Uterus (tissue), 2 donors: ENCODE results near the gene TANC1.

ENCODE experiments used
- POLR2A ChIP-seq, 2 donors: fragments of 450-650 bp; IDR thresholded peaks; one replicate each; pipeline ENCODE4 v1.6.1; 2016; ENCODE audit warnings: antibody characterized with exemption in 2 of 2, mild to moderate bottlenecking in 1 of 2, moderate library complexity in 1 of 2
- TF ChIP-seq, protein P1 (sequence below), 4 experiments: fragments of 200-600 bp in 2 of 4; fragments of 450-650 bp in 2 of 4; sonication (generic) in 2 of 4; IDR thresholded peaks; one replicate each; pipeline ENCODE4 v1.5.1; 2016 to 2019; ENCODE audit warnings: antibody characterized with exemption in 4 of 4, mild to moderate bottlenecking in 2 of 4, moderate library complexity in 1 of 4

- TF ChIP-seq, protein P1, sequence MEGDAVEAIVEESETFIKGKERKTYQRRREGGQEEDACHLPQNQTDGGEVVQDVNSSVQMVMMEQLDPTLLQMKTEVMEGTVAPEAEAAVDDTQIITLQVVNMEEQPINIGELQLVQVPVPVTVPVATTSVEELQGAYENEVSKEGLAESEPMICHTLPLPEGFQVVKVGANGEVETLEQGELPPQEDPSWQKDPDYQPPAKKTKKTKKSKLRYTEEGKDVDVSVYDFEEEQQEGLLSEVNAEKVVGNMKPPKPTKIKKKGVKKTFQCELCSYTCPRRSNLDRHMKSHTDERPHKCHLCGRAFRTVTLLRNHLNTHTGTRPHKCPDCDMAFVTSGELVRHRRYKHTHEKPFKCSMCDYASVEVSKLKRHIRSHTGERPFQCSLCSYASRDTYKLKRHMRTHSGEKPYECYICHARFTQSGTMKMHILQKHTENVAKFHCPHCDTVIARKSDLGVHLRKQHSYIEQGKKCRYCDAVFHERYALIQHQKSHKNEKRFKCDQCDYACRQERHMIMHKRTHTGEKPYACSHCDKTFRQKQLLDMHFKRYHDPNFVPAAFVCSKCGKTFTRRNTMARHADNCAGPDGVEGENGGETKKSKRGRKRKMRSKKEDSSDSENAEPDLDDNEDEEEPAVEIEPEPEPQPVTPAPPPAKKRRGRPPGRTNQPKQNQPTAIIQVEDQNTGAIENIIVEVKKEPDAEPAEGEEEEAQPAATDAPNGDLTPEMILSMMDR (IDR thresholded peaks at IDR 0.05), result no peak
- no peak for TF ChIP-seq POLR2A (IDR thresholded peaks at IDR 0.05)
These were observed 92.1 kb downstream of the TANC1 start for GRCh38 chr2:159060518-159060917.
